Adipocyte (in vitro differentiated cells): ENCODE data around the gene MFSD6.
"Not testable (repeated sequence)": the region's sequence is repeated elsewhere in the genome, so short reads cannot be mapped to it uniquely, and the experiment has no call there.

Experiments
- DNase-seq: peaks from one replicate; pipeline ENCODE4 v3.0.0-alpha.2; 2015; ENCODE audit warnings: low read depth
- H3K27me3 ChIP-seq: replicated peaks from 2 replicates; pipeline ENCODE4 v1.7.0; 2013; ENCODE audit warnings: mild to moderate bottlenecking, low read length, moderate library complexity; ENCODE audit not compliant: control insufficient read depth, insufficient read depth
- H3K36me3 ChIP-seq: 2 replicates; pipeline ENCODE4 v1.7.0; 2013; ENCODE audit warnings: low read length, mild to moderate bottlenecking, moderate library complexity; ENCODE audit not compliant: control insufficient read depth, insufficient read depth, severe bottlenecking
- H3K4me1 ChIP-seq: 2 replicates; pipeline ENCODE4 v1.7.0; 2013; ENCODE audit warnings: mild to moderate bottlenecking, low read length, moderate library complexity; ENCODE audit not compliant: control insufficient read depth, insufficient read depth
- H3K4me3 ChIP-seq: 2 replicates; pipeline ENCODE4 v1.7.0; 2013; ENCODE audit warnings: mild to moderate bottlenecking, low read length, moderate library complexity
- H3K9ac ChIP-seq: 2 replicates; pipeline ENCODE4 v1.7.0; 2013; ENCODE audit warnings: mild to moderate bottlenecking, low read length, moderate library complexity
- H3K9me3 ChIP-seq: 2 replicates; pipeline ENCODE4 v1.7.0; 2013; ENCODE audit warnings: mild to moderate bottlenecking, low read length, moderate library complexity; ENCODE audit not compliant: control insufficient read depth

The MFSD6 gene

DNA sequence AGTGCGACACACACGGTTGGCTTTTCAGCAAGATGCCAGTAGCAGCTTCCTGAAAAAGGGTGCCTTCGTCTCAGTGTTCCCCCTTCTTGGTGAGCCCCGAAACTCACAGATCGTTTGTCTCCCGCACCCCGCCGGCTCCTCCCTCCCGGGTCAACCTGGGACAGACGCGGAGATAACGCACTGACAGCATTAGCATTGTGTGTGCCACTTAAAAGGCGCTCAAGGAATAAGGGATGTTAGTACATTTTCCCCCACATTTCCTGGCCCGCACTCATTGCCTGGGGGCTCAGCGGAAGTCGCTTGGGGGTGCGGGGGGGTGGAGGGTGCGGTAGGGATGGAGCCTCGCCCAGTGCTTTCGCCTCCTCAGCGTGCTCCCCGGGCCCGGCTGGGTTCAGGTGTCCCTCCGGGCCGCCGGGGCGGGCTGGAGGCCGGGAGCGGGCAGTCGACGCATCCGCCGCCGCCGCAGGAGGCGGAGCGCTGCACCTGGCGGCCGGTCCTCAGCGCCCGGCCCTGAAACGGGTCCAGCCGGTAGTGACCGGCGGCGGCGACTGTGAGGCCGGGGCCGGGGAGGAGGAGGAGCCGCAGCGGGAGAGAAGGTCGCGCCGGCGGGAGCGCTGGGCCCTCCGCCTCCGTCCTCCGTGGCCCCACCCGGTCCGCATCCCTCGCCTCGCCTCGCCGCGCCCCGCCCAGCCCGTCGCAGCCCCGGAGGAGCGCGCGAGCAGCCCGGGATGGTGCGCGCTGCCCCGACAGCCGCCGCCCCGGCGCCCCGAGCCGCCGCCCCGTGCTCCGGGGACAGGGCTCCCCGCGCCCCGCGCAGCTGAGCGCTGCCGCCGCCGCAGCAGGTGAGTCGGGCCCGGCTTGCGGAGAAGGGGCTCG is at the start of gene MFSD6:
Gene MFSD6 (plus strand): TSS at position 694 of the 876 bp plus-strand sequence. CDS start 27,675 bp downstream, outside the sequence.
- Histone ChIP-seq H3K4me1 (no peaks in the 10 kb centered on the region), H3K4me3 (peak within 1 kb of the TSS; percentile 80), H3K27me3 (no peaks in the 10 kb centered on the region), H3K36me3 (no peaks in the 10 kb centered on the region), H3K9me3 (peaks cover 4% of the 10 kb centered on the region), H3K9ac (peak within 1 kb of the TSS; percentile 77)
- peak; percentile 64 for DNase-seq

DNA sequence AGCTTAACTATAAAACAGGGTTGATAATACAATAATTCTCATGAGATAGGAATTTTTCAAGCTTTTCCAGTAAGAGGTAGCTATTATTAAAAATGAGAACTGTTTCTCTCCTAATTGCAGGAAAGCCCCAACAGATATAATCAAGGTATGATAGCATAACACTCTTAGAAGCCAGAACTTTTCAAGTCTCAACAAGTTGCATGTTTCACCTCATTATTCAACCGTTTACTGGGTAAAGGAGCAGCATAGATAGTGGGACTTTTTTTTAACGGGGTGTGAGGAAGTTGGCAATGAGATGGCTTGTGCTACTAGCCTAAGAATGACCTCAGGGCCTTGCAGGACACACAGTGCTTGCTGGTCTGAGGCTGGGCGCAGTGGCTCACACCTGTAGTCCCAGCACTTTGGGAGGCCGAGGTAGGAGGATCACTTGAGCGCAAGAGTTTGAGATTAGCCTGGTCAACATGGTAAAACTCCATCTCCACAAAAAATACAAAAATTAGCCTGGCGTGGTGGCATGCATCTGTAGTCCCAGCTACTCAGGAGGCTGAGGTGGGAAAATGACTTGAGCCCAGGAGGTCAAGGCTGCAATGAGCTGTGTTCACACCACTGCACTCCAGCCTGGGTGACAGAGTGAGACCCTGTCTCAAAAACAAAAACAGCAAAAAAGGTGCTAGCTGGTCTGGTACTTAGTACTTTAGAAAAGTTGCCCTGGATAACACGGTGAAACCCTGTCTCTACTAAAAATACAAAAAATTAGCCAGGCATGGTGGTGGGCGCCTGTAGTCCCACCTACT is 49.3 kb upstream of the MFSD6 start:
- not testable (repeated sequence) for H3K9ac ChIP-seq, H3K9me3 ChIP-seq, H3K27me3 ChIP-seq, DNase-seq, H3K4me3 ChIP-seq, H3K36me3 ChIP-seq
- peaks cover 28% of the 10 kb centered on the region for H3K4me1 ChIP-seq

DNA sequence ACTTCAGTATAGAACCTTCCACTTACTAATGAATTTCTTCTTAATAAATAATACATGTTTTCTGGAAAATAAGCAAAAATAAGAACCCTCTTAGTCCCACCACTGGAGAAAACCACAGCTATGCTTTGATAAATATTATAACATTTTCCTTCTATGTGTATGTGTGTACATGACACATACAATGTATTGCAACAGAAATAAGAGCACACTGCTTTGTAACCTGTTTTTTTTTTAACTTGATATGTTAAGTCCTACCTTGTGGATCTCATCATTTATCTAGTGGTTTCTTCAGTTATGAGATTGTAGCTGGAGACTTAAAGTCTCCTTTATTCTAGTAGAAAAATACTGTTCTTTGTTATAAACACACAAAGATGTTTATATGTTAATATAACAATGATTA is 47.6 kb upstream of the MFSD6 start:
- Histone ChIP-seq H3K9ac (peak overlapping the region; percentile 69), H3K27me3 (no peaks in the 10 kb centered on the region), H3K36me3 (peaks cover 5% of the 10 kb centered on the region), H3K9me3 (no peaks in the 10 kb centered on the region), H3K4me3 (no peak overlapping the region), H3K4me1 (peaks cover 20% of the 10 kb centered on the region)
- DNase-seq, result no peak

DNA sequence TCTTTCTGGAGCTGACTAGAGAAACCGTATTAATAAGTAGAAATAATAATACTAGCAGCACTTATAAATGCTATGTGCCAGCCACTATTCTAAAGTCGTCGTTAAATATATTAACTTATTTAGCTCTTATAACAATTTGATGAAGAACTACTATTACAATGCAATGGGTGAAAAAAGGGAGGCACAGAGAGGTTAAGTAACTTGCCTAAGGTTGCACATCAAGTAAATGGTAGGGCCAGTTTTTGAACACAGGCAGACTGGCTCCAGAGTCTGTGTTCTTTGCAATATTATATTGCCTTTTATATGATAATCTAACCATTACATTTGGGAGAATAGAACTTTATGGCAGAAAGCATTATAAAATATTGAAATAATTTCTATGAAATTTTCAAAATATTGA is 47.2 kb upstream of the MFSD6 start:
- DNase-seq, result no peak
- Histone ChIP-seq H3K9me3 (no peaks in the 10 kb centered on the region), H3K27me3 (no peaks in the 10 kb centered on the region), H3K4me3 (no peak overlapping the region), H3K9ac (no peak overlapping the region), H3K36me3 (peaks cover 5% of the 10 kb centered on the region), H3K4me1 (peaks cover 20% of the 10 kb centered on the region)

DNA sequence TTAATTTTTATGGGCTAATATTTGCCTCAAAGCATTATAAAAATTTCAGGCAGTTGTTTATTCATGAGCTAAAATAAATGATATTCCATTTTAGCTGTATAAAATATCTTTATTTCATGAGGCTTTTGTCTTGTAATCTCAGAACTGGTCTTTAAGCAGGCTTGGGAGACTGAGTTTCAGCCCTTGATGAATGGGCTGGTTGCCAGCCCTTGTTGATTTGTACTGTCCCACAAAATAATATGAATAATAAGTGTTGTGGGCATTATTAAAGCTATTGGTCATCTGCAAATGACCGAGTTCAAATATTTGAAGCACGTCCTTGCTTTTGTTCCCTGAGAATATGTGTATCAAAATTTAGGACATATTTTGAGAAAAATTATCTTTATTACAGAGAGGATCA is 46.6 kb upstream of the MFSD6 start:
- DNase-seq, result no peak
- no peak overlapping the region for H3K4me3 ChIP-seq
- peaks cover 20% of the 10 kb centered on the region for H3K4me1 ChIP-seq
- no peaks in the 10 kb centered on the region for H3K27me3 ChIP-seq
- H3K9me3 ChIP-seq, result no peaks in the 10 kb centered on the region
- H3K9ac ChIP-seq, result no peak overlapping the region
- peaks cover 5% of the 10 kb centered on the region for H3K36me3 ChIP-seq

DNA sequence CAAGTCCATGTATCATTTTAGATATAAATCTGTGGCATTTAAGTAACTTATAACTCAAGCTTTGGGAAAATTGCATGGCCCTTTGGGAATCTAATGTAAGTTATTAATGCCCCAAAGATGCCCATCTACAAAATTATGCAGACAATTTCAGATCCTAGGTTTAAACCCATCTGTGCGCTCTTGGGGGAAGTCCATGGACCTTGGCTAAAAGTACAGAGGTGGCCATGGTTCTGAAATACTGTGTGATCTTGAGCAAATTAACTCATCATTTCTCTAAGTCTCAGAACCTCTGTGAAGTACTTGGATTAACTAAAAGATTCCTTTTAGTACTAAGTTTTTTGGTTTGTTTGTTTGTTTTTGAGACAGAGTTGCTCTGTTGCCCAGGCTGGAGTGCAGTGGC is 45.3 kb upstream of the MFSD6 start:
- DNase-seq, result no peak
- H3K4me1 ChIP-seq, result peaks cover 20% of the 10 kb centered on the region
- H3K9me3 ChIP-seq, result no peaks in the 10 kb centered on the region
- H3K9ac ChIP-seq, result no peak overlapping the region
- H3K36me3 ChIP-seq, result peaks cover 5% of the 10 kb centered on the region
- no peak overlapping the region for H3K4me3 ChIP-seq
- H3K27me3 ChIP-seq, result no peaks in the 10 kb centered on the region

DNA sequence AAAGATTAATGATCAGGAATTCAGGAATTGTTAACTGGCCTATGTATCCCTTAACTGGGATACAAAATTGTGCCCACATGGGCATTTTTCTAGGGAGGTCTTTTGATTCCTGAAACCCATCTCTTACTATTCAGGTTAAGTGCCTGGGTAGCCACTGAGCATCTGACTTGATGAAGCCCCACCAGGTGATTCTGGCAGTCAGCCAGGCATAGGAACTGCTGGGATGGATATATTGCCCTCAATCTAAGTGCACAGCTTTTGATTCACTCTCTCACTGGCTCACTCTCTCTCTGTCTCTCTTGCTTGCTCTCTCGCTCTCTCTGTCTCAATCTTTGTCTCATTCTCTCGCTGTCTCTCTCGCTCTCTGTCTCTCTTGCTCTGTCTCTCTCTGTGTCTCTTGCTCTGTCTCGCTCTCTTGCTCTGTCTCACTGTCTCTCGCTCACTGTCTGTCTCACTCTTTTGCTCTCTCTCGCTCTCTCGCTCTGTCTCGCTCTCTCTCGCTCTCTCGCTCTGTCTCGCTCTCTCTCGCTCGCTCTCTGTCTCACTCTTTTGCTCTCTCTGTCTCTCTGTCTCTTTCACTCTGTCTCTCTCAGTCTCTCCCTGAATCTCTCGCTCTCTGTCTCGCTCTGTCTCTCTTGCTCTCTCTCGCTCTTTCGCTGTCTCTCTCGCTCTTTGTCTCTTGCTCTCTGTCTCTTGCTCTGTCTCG is 42.5 kb upstream of the MFSD6 start:
- H3K9me3 ChIP-seq, result no peaks in the 10 kb centered on the region
- H3K4me3 ChIP-seq, result no peak overlapping the region
- H3K27me3 ChIP-seq, result no peaks in the 10 kb centered on the region
- H3K36me3 ChIP-seq, result peaks cover 24% of the 10 kb centered on the region
- no peak for DNase-seq
- no peak overlapping the region for H3K9ac ChIP-seq
- H3K4me1 ChIP-seq, result no peaks in the 10 kb centered on the region

DNA sequence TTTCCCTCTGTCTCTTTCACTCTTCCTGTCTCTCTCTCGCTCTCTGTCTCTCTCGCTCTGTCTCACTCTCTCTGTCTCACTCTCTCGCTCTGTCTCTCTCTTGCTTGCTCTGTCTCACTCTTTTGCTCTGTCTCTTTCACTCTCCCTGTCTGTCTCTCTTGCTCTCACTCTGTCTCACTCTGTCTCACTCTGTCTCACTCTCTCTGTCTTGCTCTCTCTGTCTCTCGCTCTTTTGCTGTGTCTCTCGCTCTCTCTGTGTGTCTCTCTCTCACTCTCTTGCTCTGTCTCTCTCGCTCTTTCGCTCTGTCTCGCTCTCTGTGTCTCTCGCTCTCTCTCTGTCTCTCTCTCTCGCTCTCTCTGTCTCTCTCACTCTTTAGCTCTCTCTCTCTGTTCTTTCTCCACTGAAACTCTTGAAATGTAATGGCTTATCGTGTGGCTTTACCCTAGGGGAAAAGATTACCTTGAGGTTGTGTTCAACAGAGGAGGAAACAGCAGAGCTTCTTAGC is 41.9 kb upstream of the MFSD6 start:
- Histone ChIP-seq H3K9me3 (no peaks in the 10 kb centered on the region), H3K27me3 (no peaks in the 10 kb centered on the region), H3K9ac (no peak overlapping the region), H3K4me1 (no peaks in the 10 kb centered on the region), H3K36me3 (peaks cover 31% of the 10 kb centered on the region), H3K4me3 (no peak overlapping the region)
- no peak for DNase-seq

DNA sequence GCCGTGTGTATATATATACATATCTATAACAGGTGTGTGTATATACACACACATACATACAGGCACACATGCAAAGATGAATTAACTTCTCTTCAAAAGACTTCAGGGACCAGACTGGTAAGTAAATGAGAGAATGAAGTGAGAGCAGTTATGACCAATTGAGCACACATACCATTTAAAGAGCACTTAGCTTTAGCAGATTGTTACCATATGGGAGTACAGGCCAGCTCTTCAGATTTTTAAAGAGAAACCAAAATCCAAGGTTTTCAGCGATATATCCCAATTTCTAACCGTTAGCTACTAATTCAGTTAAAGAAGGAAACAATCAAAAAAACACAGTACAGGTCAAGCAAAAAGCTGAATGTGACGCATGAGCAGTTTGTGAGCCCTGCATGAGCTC is 41.1 kb upstream of the MFSD6 start:
- H3K9me3 ChIP-seq, result no peaks in the 10 kb centered on the region
- H3K36me3 ChIP-seq, result peaks cover 31% of the 10 kb centered on the region
- peak; percentile 17 for DNase-seq
- no peaks in the 10 kb centered on the region for H3K4me1 ChIP-seq
- H3K4me3 ChIP-seq, result no peak overlapping the region
- no peak overlapping the region for H3K9ac ChIP-seq
- no peaks in the 10 kb centered on the region for H3K27me3 ChIP-seq

DNA sequence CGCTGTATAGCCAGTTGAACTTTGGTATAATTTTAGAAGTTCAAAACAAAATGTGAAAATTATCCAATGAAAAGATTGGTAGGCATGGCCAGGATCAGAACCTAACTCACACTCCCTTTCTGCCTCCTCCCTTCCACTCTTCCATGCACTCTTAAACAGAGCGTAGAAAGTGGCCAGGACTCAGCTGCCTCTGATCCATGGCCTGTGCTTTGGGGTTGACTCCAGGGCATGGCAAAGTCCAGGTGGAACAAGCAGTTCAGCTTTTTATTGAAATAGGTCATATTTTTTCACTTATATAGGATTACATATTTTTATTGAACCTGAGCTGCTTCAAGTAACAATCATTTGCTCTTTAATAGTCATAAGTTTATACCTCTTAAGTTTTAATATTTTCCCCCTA is 38.5 kb upstream of the MFSD6 start:
- Histone ChIP-seq H3K4me3 (no peak overlapping the region), H3K9ac (no peak overlapping the region), H3K9me3 (no peaks in the 10 kb centered on the region), H3K36me3 (peaks cover 26% of the 10 kb centered on the region), H3K4me1 (no peaks in the 10 kb centered on the region), H3K27me3 (no peaks in the 10 kb centered on the region)
- DNase-seq, result no peak

DNA sequence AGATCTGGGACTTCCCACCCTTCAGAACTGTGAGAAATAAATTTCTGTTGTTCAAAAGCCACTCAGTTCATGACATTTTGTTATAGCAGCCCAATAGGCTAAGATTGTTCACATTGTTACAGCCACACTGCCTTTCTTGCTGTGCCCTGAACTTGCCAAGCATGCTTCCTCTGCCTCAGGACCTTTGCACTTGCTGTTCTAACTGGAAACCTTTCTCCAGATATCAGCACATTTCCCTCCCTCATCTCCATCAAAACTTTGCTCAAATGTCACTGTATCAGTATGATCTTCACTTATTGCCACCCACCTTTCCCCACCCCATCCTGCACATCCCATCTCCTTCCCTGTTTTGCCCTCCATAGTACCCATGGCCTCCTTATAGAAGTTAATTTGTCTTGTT is 32.1 kb upstream of the MFSD6 start:
- no peaks in the 10 kb centered on the region for H3K9me3 ChIP-seq
- no peak for DNase-seq
- H3K27me3 ChIP-seq, result no peaks in the 10 kb centered on the region
- peaks cover 3% of the 10 kb centered on the region for H3K36me3 ChIP-seq
- H3K4me1 ChIP-seq, result peaks cover 14% of the 10 kb centered on the region
- no peak overlapping the region for H3K4me3 ChIP-seq
- no peak overlapping the region for H3K9ac ChIP-seq
